Measurements from ENCODE around the gene ETS2.

GRCh38 chr21:38852708-38853107 is 47.0 kb downstream of the ETS2 start:
- no peak for TF ChIP-seq CTCF (IDR thresholded peaks at IDR 0.05)
- TF ChIP-seq POLR2A (IDR thresholded peaks at IDR 0.05): no peak

Data from thyroid gland (tissue), 4 donors.